Measurements from ENCODE around the gene ARHGEF28. TPM values are rescaled to one million over a fixed set of nuclear protein-coding genes. Genes with fewer than 3 reads are reported as not detected.

Gene ARHGEF28
- polyA plus RNA-seq, 3 donors: 50.6 to 53.2 (median 51.1) TPM

- DNase-seq (ENCODE audit: low read depth in 3 of 3, low spot score in 2 of 3): no peak
These were observed 322.1 kb downstream of the ARHGEF28 start for GRCh38 chr5:73947906-73948640.

- no peak for DNase-seq (ENCODE audit: low read depth in 3 of 3, low spot score in 2 of 3)
These were observed 322.7 kb downstream of the ARHGEF28 start for GRCh38 chr5:73948720-73949119.

- DNase-seq (ENCODE audit: low read depth in 3 of 3, low spot score in 2 of 3): no peak
These were observed 324.5 kb downstream of the ARHGEF28 start for GRCh38 chr5:73950441-73950873.

- no peak for DNase-seq (ENCODE audit: low read depth in 3 of 3, low spot score in 2 of 3)
These were observed 325.0 kb downstream of the ARHGEF28 start for GRCh38 chr5:73950912-73951430.

- DNase-seq (ENCODE audit: low read depth in 3 of 3, low spot score in 2 of 3): no peak
These were observed 326.9 kb downstream of the ARHGEF28 start for GRCh38 chr5:73952872-73953271.

- DNase-seq (ENCODE audit: low read depth in 3 of 3, low spot score in 2 of 3): no peak
These were observed 328.4 kb downstream of the ARHGEF28 start for GRCh38 chr5:73954381-73954780.

GRCh38 chr5:73955271-73955846, 329.4 kb downstream of the ARHGEF28 start:
- DNase-seq (ENCODE audit: low read depth in 3 of 3, low spot score in 2 of 3): no peak

- no peak for DNase-seq (ENCODE audit: low read depth in 3 of 3, low spot score in 2 of 3)
These were observed 331.5 kb downstream of the ARHGEF28 start for GRCh38 chr5:73957397-73958001.

GRCh38 chr5:73958037-73958436, 332.0 kb downstream of the ARHGEF28 start:
- no peak for DNase-seq (ENCODE audit: low read depth in 3 of 3, low spot score in 2 of 3)

GRCh38 chr5:73960023-73960422, 334.0 kb downstream of the ARHGEF28 start:
- DNase-seq (ENCODE audit: low read depth in 3 of 3, low spot score in 2 of 3): no peak

- DNase-seq (ENCODE audit: low read depth in 3 of 3, low spot score in 2 of 3): no peak
These were observed 334.4 kb downstream of the ARHGEF28 start for GRCh38 chr5:73960426-73960825.

- no peak for DNase-seq (ENCODE audit: low read depth in 3 of 3, low spot score in 2 of 3)
These were observed 336.9 kb downstream of the ARHGEF28 start for GRCh38 chr5:73962801-73963425.

GRCh38 chr5:73964352-73964865, 338.4 kb downstream of the ARHGEF28 start:
- no peak for DNase-seq (ENCODE audit: low read depth in 3 of 3, low spot score in 2 of 3)

GRCh38 chr5:73966451-73966850, 340.5 kb downstream of the ARHGEF28 start:
- DNase-seq (ENCODE audit: low read depth in 3 of 3, low spot score in 2 of 3): no peak

GRCh38 chr5:73967347-73967746, 341.4 kb downstream of the ARHGEF28 start:
- DNase-seq (ENCODE audit: low read depth in 3 of 3, low spot score in 2 of 3): no peak

GRCh38 chr5:73968246-73968645, 342.2 kb downstream of the ARHGEF28 start:
- DNase-seq (ENCODE audit: low read depth in 3 of 3, low spot score in 2 of 3): no peak

GRCh38 chr5:73968729-73969128, 342.7 kb downstream of the ARHGEF28 start:
- no peak for DNase-seq (ENCODE audit: low read depth in 3 of 3, low spot score in 2 of 3)

- no peak for DNase-seq (ENCODE audit: low read depth in 3 of 3, low spot score in 2 of 3)
These were observed 343.4 kb downstream of the ARHGEF28 start for GRCh38 chr5:73969195-73970036.

- DNase-seq (ENCODE audit: low read depth in 3 of 3, low spot score in 2 of 3): no peak
These were observed 345.3 kb downstream of the ARHGEF28 start for GRCh38 chr5:73971326-73971725.

- no peak for DNase-seq (ENCODE audit: low read depth in 3 of 3, low spot score in 2 of 3)
These were observed 347.1 kb downstream of the ARHGEF28 start for GRCh38 chr5:73973135-73973534.
